GM18870 (cell line): Measurements from ENCODE around the gene MRC1.
"Not testable (repeated sequence)": the region's sequence is repeated elsewhere in the genome, so short reads cannot be mapped to it uniquely, and the experiment has no call there.

Source experiments
- ATAC-seq: cut with Tn5 transposase; IDR thresholded peaks from one replicate; pipeline ENCODE4 v1.9.1; 2021; ENCODE audit warnings: moderate library complexity; ENCODE audit not compliant: unreplicated experiment

MRC1 gene

DNA sequence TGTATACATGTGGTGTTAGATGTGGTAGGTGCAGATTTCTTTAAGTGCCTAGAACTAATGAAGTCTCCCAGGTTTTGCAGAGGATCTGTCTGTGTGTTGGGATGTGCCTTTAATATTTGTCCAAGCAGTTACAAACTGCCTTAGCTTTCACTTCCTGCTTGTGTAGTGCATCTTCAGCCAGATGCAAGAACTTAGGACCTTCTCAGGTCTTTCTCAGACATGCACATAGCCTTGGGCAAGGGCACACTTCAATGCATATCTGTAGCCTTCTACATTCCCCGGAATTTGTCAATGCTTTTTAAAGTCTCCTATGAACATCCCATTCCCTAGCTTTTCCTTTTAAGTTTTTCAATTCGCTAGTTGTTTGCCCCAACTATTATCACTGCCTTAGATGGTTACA, 95.4 kb downstream of the MRC1 start:
- ATAC-seq = no peak

DNA sequence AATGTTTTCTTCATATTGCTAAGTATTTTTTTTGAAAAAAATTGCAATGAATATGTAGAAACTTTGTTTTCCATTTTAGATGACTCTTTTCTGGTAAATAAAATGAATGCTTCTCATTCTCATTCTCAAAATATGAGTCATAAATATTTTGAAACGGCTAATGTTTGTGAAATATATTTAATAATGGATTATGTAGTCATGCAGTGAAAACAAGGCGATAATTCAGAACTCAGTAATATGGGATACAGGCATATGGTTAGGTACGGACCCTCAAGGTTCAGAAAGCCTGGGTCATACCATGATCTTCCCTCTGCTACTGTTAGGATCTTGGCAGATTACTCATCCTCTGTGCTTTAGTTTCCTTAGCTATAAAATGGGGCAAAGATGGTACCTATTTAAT, 96.3 kb downstream of the MRC1 start:
- no peak for ATAC-seq

DNA sequence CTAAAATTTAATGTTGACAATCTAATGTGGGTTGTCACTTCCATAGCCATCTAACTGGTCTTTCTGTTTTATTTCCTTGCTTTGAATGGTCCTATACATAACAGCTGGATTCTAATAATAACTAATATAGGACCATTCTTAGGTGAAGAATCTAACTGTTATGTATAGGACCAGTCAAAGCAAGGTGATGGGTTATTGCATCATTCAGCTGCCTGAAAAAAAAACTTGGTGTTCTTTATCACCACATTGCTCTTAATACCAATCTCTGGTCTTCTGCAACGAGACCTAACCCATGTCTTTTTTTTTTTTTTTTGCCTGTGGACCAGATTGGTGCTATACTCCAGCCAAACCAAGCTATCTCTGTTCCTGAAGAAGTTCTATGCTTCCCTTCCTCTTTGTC, 96.9 kb downstream of the MRC1 start:
- no peak for ATAC-seq

DNA sequence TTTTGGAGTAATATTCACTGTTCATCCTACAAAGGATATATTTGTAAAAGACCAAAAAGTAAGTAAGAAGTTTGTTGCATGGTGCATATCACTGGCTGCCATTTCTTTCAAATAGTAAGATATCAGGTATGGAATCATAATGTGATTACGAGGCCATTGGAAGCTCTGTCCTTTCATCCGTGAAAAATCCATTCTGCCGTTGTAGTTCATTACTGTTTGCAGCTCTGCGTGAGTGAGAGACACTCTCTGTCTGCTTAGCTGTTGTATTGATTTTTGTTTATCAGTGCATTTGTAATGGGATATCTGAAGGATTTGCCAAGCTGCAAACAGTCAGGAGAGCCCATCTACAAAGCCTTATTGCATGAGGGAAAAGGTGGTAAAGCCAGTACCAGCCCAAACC, 98.5 kb downstream of the MRC1 start:
- ATAC-seq = no peak

DNA sequence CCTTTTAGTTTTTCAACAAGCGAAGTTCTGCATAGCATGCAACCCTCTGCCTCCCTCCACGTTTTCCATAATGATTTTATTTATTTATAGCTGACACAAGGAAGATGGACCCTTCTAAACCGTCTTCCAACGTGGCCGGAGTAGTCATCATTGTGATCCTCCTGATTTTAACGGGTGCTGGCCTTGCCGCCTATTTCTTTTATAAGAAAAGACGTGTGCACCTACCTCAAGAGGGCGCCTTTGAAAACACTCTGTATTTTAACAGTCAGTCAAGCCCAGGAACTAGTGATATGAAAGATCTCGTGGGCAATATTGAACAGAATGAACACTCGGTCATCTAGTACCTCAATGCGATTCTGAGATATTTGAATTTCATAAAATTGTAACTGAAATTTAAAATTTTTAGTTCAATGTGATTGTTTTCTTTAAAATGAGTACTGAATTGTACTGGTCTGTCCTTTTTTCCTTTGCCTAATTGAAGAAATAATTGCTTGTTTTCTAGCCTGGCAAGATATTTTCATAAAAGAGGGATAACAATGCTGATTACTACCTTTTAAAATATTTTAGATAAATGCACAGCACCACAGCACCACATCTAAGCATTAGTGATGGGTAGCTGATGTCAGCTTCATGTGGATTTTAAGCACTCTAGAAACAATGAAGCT, 101.1 kb downstream of the MRC1 start:
- no peak for ATAC-seq

DNA sequence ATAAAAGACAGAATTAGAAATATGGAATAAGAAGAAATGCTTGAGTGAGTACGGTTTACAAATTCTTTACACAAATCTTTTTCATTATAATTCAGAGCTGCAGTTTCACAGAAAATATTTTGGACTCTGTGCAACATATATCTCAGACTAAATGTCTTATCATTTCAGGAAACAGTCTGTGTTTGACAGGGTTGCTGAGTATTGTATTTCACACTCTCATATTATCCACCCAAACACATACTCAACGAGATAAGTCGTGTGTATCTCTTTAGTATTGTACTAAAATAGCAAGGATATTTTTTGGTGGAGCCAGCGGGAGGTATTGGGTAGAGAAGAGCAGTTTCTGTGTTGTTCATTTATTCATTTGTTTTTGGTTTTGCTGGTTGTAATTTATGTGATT, 103.6 kb downstream of the MRC1 start:
- no peak for ATAC-seq

DNA sequence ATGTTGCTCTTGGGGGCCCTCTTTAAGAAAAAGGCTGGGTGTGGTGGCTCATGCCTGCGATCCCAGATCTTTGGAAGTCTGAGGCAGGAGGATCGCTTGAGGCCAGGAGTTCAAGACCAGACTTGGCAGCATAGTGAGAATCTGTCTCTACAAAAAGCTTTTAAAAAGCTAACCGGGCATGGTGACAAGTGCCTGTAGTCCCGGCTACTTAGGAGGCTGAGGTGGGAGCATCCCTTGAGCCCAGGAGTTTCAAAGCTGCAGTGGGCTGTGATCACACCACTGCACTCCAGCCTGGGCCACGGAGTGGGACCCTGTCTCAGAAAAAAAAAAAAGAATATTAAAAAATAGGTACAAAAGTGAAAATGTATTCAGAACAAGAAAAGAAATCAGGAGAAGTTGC, 104.5 kb downstream of the MRC1 start:
- no peak for ATAC-seq

DNA sequence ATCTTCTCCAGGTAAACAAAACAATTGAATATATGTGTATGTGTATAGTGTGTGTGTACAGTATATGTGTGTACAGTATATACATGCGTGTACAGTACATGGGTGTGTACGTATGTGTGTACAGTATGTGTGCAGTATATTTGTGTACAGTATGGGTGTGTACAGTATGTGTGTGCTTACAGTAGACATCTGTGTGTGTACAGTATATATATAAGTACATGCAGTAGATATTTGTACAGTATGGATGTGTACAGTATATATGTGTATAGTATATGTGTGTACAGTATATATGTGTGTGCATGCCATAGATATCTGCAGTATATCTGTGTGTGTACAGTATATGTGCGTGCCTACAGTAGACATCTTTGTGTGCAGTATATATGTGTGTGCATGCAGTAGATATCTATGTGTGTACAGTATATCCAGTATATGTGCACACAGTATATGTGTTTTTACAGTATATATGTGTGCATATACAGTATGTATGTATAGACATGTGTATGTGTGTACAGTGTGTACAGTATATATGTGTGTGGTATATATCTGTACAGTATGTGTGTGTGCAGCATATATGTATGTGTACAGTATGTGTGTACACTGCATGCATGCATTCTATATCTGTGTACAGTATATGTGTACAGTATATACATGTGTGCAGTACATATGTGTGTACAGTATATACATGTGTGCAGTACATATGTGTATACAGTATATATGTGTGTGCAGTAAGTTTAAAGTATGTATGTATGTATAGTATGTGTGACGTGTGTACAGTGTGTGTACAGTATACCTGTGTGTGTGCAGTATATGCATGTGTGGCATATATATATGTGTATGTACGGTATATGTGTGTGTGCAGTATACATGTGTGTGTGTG, 105.3 kb downstream of the MRC1 start:
- no peak for ATAC-seq

DNA sequence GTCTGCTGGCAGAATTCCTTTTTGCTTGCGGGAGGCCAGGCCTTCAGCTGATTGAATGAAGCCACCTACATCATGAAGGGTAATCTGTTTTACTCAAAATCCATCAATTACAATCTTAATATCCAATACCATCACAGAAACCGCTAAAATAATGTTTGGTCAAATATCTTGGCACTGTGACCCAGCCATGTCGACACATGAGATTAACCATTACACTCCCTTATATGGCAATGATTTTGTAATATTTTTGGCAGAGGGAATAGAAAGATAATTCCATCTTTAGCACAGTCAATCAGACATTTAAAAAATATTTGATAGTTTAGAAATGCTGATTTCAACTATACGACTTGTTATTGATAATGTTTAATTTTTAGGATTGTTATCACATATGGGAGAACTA, 106.0 kb downstream of the MRC1 start:
- ATAC-seq = no peak

DNA sequence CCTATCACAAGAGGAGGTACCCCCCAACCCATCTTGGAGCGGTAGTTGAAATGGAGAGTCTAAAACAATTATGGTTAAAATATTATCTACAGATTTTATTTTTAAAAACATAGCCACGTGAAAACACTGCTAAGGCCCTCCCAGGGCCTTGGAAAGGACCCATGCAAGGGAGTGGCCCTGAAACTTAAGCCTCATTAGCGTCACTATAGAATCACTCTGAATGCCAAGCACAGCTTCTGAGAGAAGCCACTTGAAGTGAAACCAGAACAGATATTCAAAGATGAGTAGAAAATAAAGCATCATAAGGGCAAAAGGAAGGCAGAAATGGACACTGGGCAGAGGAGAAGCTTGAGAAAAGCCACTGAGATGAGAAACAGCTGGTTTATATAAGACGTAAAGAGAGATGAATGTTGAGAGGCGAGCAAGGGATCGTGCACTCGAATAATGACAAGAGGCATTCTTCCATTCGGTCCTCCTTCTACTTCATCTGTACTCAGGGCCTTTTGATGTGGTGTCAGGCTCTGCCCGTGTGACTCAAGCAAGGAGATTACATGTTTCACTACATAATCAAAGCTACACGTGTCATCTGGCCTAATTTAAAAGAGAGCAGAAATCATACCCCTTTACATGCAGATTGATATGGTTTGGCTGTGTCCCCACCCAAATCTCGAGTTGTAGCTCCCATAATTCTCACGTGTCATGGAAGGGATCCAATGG, 109.2 kb downstream of the MRC1 start:
- ATAC-seq = no peak

DNA sequence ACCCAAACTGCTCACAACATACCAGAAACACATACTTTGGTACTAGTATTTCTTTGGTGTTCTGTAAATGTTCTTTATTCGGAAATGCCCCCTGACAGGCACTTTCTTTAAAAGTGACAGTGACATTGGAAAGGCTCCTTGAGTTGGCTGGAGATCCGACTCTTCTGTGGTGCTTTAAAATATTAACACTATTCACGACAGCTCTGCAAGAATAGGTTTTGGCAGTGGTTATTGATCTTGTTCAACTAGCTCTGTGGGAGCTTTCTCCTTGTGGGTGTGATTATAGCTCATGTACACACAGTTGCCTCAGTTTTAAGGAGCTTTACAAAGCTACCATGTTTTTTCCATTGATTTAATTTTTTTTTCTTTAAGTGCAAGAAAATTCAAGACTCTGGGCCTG, 112.2 kb downstream of the MRC1 start:
- no peak for ATAC-seq

DNA sequence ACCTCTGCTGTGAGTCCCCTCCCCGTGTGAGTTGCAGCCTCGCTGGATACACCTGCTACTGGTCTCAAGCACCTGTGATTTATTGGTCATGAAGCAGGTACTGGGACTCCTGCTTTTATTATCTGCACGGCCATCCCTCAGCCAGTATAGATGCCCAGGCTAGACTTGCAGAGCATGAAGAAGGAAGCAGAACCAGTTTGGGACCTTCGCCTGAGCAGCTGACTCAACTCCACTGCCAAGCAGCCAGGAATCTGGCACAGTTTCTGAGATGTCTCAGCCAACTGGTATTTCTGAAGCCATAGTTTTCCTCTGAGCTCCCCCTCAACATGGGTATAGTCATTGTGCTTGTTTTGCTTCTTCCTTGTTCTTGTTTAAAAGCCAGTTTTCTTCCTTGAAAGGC, 114.6 kb downstream of the MRC1 start:
- ATAC-seq = no peak

DNA sequence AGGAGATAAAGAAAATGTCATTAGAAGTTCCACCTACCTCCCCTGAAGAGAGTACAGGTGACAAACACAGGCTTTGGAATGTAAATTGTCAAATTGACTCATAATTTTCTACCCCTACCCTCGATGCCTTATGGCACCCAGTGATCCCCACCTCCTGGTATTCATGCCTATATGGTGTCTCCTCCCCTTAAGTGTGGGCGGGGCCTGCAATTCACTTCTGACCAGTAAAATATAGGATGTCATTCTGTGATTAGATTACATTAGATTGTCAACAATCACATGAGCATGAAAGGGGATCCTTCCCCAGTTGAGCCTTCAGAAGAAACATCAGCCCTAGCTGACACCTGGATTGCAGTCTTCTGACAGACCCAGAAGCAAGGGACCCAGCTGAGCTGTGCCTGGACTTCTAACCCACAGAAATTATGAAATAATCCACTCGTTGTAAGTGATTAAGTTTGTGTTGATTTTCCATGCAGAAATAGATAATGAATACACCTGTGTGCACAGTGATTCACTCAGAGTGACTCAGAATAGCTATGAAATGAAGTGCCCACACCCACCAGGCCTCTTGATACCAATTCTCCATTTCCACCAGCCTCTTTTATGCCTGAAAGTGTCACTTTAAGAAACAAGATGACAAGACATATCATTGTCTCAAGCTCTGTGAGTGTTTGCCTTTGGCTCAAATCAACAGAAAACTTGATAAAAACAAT, 134.0 kb downstream of the MRC1 start:
- ATAC-seq = no peak

DNA sequence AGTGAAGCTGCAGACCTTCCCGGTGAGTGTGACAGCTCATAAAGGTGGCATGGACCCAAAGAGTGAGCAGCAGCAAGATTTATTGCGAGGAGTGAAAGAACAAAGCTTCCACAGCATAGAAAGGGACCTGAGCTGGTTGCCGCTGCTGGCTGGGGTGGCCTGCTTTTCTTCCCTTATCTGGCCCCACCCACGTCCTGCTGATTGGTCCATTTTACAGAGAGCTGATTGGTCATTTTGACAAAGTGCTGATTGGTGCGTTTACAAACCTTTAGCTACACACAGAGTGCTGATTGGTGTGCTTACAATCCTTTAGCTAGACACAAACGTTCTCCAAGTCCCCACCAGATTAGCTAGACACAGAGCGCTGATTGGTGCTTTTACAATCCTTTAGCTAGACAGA, 141.1 kb downstream of the MRC1 start:
- not testable (repeated sequence) for ATAC-seq

DNA sequence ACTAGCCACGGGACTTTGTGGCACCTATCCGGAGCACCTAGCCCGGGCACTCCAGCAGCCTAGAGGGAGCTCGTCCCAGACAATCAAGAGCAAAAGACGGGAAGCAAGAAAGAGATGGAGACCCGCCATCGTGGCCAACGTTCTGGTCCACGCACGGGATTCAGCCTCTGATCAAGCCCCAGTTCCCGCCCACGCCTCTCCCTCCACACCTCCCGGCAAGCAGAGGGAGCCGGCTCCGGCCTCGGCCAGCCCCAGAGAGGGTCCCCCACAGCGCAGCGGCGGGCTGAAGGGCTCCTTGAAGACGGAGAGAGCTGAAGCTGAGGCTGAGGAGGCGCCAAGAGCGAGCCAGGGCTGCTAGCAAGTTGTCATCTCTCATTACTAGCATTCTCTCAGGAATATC, 141.6 kb downstream of the MRC1 start:
- ATAC-seq = no peak

DNA sequence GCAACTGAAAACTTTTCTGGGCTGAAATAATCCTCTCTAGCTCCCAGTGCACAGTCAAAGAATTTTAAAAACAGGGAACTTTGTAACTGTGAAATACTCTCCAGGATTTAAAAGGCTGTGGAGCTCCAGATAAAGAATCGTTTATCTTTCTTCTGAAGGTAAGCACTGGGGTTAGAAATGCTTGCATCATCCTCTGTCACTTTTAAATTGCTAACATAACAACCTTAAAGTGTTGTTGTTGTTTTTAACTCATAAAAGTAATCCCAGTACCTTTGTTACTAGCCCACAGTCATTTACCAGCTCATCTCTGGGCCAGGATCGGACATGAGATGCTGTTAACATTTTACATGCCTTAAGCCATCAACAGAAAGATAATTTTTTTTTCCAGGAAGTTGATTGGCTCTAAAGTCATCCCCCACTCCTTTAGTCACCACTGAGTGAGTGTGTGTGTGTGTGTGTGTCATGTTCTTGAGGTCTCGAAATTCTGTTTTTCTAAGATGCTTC, 142.8 kb downstream of the MRC1 start, which contains the start of gene SLC39A12:
Gene SLC39A12 (plus strand): TSS at position 51 of the 504 bp plus-strand sequence. CDS start 1,359 bp downstream, outside the sequence.
- no peak for ATAC-seq

DNA sequence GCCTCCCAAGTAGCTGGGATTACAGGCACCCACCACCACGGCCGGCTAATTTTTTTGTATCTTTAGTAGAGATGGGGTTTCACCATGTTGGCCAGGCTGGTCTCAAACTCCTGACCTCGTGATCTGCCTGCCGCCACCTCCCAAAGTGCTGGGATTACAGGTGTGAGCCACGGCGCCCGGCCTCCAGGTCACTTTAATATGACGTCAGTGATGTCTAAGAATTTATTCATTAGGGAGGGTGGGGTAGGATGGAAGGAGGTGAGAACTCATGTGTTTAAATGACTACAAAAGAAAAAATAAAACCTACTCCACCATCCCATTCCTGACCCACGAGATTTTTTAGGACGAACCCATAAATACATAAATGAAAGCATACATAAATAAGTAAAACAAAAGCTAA, 145.2 kb downstream of the MRC1 start:
- not testable (repeated sequence) for ATAC-seq

DNA sequence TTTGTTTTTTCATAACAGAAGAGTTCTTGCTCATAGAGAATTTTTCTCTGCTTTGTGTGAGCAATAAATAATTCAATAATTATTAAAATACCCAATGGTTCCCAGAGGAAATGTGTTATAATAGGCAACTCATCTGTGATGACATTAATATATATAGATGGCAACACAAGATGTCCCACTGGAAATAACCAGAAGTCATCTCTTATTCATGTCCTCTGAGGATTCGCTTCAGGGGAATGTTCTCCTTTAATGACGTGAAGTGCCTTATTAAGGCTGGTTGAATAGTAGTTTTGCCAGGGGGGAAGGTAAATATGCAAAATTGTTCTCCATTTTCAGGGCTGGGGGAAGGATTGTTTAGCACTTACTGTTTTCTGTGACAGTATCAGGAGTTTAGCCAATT, 145.7 kb downstream of the MRC1 start:
- ATAC-seq = no peak

DNA sequence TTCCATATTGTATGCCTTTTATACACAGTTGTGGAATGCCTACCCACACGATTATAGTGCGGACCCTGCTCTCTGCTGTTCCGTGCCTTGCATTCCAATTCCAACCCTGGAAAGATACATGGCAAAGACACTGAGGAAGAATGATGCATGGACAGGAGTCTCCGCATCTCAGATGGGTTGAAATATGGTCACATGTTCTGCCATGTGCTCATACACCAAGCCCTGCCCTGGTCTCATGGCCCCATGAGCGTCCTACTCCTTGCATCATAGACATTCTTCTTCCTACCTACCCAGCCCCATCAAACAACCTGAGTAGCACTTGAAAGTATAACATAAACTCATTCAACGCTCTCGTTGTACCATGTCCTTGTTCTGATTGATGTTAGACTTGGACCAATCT, 148.9 kb downstream of the MRC1 start:
- ATAC-seq = no peak

DNA sequence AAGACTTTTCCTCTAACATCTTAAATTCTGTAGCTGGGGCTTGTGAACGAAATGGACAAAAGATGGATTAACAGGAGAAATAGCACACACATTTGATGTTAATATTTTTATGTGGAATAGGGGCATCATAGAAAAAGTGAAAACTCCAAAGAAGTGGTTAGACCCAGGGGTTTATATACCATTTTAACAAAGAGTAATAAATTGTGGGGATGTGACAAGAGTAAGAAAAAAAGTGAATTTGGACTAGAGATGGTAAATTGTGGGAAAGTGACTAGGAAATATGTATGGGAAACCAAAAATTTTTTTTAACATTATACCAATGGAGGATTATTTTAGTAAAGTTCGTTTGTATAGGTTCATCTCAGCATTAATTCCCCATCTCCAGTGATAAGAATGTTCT, 150.7 kb downstream of the MRC1 start:
- no peak for ATAC-seq
